RWPE2 (cell line): ENCODE results near the gene PUM2.

Source experiments
- ATAC-seq: fragments of 200-7000 bp; cut with Tn5 transposase; 3 replicates; pipeline ENCODE4 v1.9.1; 2021; ENCODE audit warnings: low read depth
- DNase-seq: peaks from one replicate; pipeline ENCODE4 v3.0.0-alpha.2; 2020; ENCODE audit warnings: low spot score
- H3K27ac ChIP-seq: fragments of 450-650 bp; 2 replicates; pipeline ENCODE4 v1.5.1; 2017; ENCODE audit warnings: mild to moderate bottlenecking; ENCODE audit not compliant: poor library complexity, severe bottlenecking
- H3K27me3 ChIP-seq: fragments of 250-450 bp; sonication (Bioruptor Pico); 2 replicates; pipeline ENCODE4 v1.5.1; 2021; ENCODE audit warnings: mild to moderate bottlenecking, moderate library complexity; ENCODE audit not compliant: insufficient read depth, poor library complexity, severe bottlenecking
- H3K36me3 ChIP-seq: fragments of 250-450 bp; sonication (Bioruptor Pico); 2 replicates; pipeline ENCODE4 v1.5.1; 2020; ENCODE audit warnings: low read depth, mild to moderate bottlenecking, moderate library complexity
- H3K4me1 ChIP-seq: fragments of 250-450 bp; sonication (Bioruptor Pico); 2 replicates; pipeline ENCODE4 v1.5.1; 2021; ENCODE audit warnings: mild to moderate bottlenecking, moderate library complexity; ENCODE audit not compliant: insufficient read depth, poor library complexity, severe bottlenecking
- H3K4me3 ChIP-seq: fragments of 250-450 bp; sonication (Bioruptor Pico); 2 replicates; pipeline ENCODE4 v1.5.1; 2021; ENCODE audit warnings: mild to moderate bottlenecking, moderate library complexity; ENCODE audit not compliant: severe bottlenecking
- H3K9me3 ChIP-seq: fragments of 250-450 bp; sonication (Bioruptor Pico); 2 replicates; pipeline ENCODE4 v1.5.1; 2021; ENCODE audit warnings: mild to moderate bottlenecking, moderate library complexity; ENCODE audit not compliant: severe bottlenecking
- TF ChIP-seq, protein P1 (sequence below): fragments of 450-650 bp; IDR thresholded peaks from one replicate; pipeline ENCODE4 v1.5.1; 2017; ENCODE audit warnings: mild to moderate bottlenecking, moderate library complexity; ENCODE audit not compliant: poor library complexity, severe bottlenecking

Gene PUM2

DNA sequence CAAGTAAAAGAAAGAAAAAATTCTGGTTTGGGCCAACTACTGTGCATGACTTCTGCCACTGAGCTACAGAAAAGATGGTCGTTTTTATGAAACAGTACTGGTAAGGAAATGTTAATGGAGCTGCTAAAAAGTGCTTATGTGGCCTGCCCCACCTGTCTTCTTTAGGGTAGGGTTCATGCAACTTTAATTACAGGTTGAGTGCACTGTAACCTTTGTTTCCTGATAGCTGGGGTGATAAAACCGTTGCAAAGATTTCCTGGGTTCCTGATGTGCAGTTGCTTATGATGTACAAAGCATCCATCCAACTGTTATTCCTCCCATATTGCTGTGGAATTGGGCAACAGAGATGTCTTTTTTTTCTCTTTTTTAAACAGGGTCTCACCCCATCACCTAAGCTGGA lies 34.3 kb upstream of the PUM2 start:
- ATAC-seq (no peak), DNase-seq (no peak)
- Histone ChIP-seq H3K9me3 (no peaks in the 10 kb centered on the region), H3K4me1 (peaks cover 9% of the 10 kb centered on the region), H3K36me3 (no peaks in the 10 kb centered on the region), H3K27ac (peak overlapping the region; percentile 81), H3K27me3 (no peaks in the 10 kb centered on the region), H3K4me3 (no peak overlapping the region)
- TF ChIP-seq, protein P1, sequence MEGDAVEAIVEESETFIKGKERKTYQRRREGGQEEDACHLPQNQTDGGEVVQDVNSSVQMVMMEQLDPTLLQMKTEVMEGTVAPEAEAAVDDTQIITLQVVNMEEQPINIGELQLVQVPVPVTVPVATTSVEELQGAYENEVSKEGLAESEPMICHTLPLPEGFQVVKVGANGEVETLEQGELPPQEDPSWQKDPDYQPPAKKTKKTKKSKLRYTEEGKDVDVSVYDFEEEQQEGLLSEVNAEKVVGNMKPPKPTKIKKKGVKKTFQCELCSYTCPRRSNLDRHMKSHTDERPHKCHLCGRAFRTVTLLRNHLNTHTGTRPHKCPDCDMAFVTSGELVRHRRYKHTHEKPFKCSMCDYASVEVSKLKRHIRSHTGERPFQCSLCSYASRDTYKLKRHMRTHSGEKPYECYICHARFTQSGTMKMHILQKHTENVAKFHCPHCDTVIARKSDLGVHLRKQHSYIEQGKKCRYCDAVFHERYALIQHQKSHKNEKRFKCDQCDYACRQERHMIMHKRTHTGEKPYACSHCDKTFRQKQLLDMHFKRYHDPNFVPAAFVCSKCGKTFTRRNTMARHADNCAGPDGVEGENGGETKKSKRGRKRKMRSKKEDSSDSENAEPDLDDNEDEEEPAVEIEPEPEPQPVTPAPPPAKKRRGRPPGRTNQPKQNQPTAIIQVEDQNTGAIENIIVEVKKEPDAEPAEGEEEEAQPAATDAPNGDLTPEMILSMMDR = no peak

DNA sequence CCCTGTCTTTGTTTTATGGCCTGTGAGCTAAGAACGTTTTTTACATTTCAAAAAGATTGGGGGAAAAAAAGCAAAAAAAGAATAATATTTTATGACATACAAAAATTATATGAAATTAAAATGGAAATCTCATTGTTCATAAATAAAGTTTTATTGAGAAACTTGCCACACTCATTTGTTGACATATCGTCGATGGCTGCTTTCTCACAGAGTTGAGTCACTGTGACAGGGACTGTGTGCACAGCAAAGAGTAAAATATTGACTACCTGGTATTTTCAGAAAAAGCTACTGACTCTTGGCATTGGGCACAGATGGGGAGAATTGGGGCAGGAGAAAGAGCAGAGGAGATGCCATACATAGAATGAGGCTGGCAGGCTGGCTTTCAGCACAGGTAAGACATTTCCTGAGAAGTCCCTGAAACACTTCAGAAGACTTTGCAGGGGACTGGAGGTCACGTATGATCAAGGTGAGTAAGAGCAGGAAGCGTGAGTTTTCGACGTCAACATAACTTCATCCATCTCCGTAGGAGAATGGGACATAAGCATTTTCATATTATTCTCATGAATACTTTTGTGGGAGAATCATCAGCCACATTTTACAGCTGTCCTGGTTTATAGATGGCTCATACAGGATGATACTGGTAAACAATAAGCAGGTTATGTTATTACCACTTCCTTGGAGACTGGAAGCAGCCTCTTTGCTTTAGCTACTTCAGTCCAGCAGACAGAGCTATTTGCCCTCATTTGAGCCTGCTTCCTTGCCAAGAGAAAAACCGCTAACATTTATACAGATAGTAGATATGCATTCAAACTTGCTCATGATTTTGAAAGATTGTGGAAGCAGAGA lies 32.5 kb upstream of the PUM2 start:
- Histone ChIP-seq H3K9me3 (no peaks in the 10 kb centered on the region), H3K27me3 (no peaks in the 10 kb centered on the region), H3K27ac (peak overlapping the region; percentile 81), H3K4me1 (peaks cover 9% of the 10 kb centered on the region), H3K4me3 (no peak overlapping the region), H3K36me3 (no peaks in the 10 kb centered on the region)
- no peak for DNase-seq
- ATAC-seq = peak; percentile 91
- TF ChIP-seq, protein P1 = peak; percentile 44

DNA sequence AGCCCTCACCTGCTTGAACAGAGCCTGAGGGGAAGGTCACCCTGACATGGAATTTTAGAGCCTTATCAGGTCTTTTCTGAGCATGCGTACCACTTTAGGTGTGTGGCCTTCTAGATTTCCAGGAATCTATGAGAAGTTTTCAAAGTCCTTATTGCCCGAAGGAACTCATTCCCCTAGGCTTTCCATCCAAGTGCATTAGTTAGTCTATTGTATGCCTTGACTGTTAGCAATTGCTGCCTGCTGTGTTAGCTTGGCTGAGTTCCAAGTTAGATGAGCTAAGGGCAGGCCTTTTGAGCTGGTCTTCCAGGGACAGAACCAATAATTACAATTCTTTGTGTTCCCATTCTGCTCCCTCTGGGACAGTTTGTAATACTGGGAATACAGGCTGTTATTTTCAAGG lies 30.8 kb upstream of the PUM2 start:
- H3K4me3 ChIP-seq = no peak overlapping the region
- no peaks in the 10 kb centered on the region for H3K27me3 ChIP-seq
- peaks cover 9% of the 10 kb centered on the region for H3K4me1 ChIP-seq
- ATAC-seq (no peak), DNase-seq (no peak)
- no peaks in the 10 kb centered on the region for H3K36me3 ChIP-seq
- TF ChIP-seq, protein P1 = no peak
- no peak overlapping the region for H3K27ac ChIP-seq
- H3K9me3 ChIP-seq = no peaks in the 10 kb centered on the region

DNA sequence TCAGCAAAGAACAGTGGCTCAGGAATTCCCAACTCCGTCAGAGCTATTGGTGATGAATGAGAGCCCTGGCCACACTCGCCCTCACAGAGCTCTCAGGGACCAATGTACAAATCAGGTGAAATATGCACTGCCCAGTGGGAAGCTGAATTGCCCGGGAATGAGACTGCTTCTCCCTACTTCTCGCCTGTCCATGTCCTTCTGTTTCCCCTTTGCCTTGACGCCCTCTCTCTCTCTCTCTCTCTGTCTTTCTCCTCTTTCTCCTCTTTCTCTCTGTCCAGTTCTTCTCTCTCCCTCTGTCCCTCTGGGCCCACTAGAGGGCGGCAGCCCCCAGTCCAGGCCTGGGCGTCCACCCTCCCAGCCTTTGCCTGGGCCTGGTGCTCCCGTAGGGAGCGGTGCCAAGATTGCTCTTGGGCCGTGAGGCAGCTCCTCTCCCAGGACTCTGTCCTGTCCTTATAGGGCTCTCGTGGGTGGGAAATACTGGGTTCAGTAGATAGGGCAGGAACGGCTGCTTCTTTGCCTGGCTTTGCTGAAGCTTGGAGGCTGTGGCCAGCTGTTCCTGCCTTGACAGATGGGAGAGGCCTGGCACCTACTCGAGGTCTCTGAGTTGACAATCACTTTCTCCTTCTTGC lies 28.4 kb upstream of the PUM2 start:
- ATAC-seq (peak; percentile 72), DNase-seq (peak; percentile 73)
- H3K36me3 ChIP-seq = no peaks in the 10 kb centered on the region
- H3K4me3 ChIP-seq = no peak overlapping the region
- H3K9me3 ChIP-seq = no peaks in the 10 kb centered on the region
- H3K4me1 ChIP-seq = peaks cover 9% of the 10 kb centered on the region
- H3K27me3 ChIP-seq = no peaks in the 10 kb centered on the region
- TF ChIP-seq, protein P1 = peak; percentile 85
- H3K27ac ChIP-seq = no peak overlapping the region

DNA sequence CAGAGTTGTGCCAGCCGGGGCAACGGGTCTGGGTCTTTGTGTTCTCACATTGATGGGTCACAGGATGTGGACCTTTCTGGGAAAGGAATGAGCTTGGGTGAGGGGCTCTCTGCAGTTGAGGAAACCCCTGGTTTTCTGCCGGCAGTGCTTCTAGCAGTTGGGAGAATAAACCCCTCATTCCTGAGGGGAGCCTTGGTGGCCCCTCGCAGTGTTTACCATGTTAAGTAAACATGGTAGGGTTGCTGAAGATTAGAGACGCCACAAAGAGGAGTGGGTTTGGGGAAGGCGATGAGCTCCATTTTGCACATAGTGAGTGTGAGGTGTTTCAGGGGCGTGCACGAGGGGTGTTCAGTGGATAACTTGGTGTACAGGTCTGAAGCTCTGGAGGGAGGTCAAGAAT lies 27.7 kb upstream of the PUM2 start:
- DNase-seq = no peak
- H3K36me3 ChIP-seq = no peaks in the 10 kb centered on the region
- no peaks in the 10 kb centered on the region for H3K27me3 ChIP-seq
- H3K9me3 ChIP-seq = no peaks in the 10 kb centered on the region
- TF ChIP-seq, protein P1 = no peak
- ATAC-seq = no peak
- H3K4me1 ChIP-seq = peaks cover 9% of the 10 kb centered on the region
- H3K4me3 ChIP-seq = no peak overlapping the region
- no peak overlapping the region for H3K27ac ChIP-seq
